RWPE1 (cell line): ENCODE data around the gene DEXI.

Source experiments
- CTCF ChIA-PET: fragments of 350-600 bp; sonication (Branson Sonifier 250); formaldehyde crosslinking; extraction: SDS; loops from one replicate; lab custom pipeline; 2021; lab: Yijun Ruan, JAX
- POLR2A ChIA-PET: fragments of 400-600 bp; formaldehyde crosslinking; extraction: SDS; loops from one replicate; lab custom pipeline; 2020; ENCODE audit warnings: antibody characterized with exemption; ENCODE audit not compliant: low non-redundant PET; lab: Yijun Ruan, JAX
- DNase-seq: peaks from one replicate; pipeline ENCODE4 v3.0.0; 2012; ENCODE audit warnings: low spot score
- H3K27ac ChIP-seq: fragments of 450-650 bp; 2 replicates; pipeline ENCODE4 v1.5.1; 2017
- CTCF ChIP-seq: fragments of 450-650 bp; conservative IDR thresholded peaks from 2 replicates; pipeline ENCODE4 v1.5.1; 2017; ENCODE audit warnings: low read depth, mild to moderate bottlenecking

Gene DEXI

GRCh38 chr16:10918294-10919002, 23.8 kb downstream of the DEXI start:
- DNase-seq = peak; percentile 76
- TF ChIP-seq CTCF = peak; percentile 95
- H3K27ac ChIP-seq = no peak overlapping the region
- POLR2A ChIA-PET = no interaction called here
- CTCF ChIA-PET = interaction anchor here (0.5 to 2.3 kb wide), 34 partner anchors 9 to 1349 kb away, joined by 3 to 17 read pairs (median 4); partner anchors contain the start of gene NUBP1

GRCh38 chr16:10916534-10916933, 25.7 kb downstream of the DEXI start:
- POLR2A ChIA-PET = interaction anchor here (0.7 kb wide), 1 partner anchor 167 kb away, joined by 3 read pairs; no protein-coding TSS in a partner anchor
- no peak overlapping the region for H3K27ac ChIP-seq
- CTCF ChIA-PET = no interaction called here
- DNase-seq = no peak
- no peak for TF ChIP-seq CTCF

GRCh38 chr16:10911267-10911666, 31.0 kb downstream of the DEXI start:
- H3K27ac ChIP-seq = no peak overlapping the region
- CTCF ChIA-PET = interaction anchor here (0.6 to 2.9 kb wide), 2 partner anchors 8 to 396 kb away, joined by 5 to 17 read pairs; no protein-coding TSS in a partner anchor
- DNase-seq = no peak
- no peak for TF ChIP-seq CTCF
- POLR2A ChIA-PET = no interaction called here

GRCh38 chr16:10907757-10908045, 34.6 kb downstream of the DEXI start:
- POLR2A ChIA-PET = no interaction called here
- DNase-seq = no peak
- CTCF ChIA-PET = no interaction called here
- TF ChIP-seq CTCF = no peak
- no peak overlapping the region for H3K27ac ChIP-seq

GRCh38 chr16:10906914-10907756, 35.1 kb downstream of the DEXI start:
- DNase-seq = no peak
- POLR2A ChIA-PET = no interaction called here
- H3K27ac ChIP-seq = no peak overlapping the region
- no peak for TF ChIP-seq CTCF
- CTCF ChIA-PET = interaction anchor here (0.5 to 2.5 kb wide), 3 partner anchors 11 to 347 kb away, joined by 3 to 10 read pairs (median 5); no protein-coding TSS in a partner anchor

- no peak for TF ChIP-seq CTCF
- H3K27ac ChIP-seq = no peak overlapping the region
- ChIA-PET POLR2A (no interaction called here), CTCF (interaction anchor here (0.7 to 2.5 kb wide), 2 partner anchors 12 to 23 kb away, joined by 5 to 10 read pairs; no protein-coding TSS in a partner anchor)
- DNase-seq = no peak
Measured at GRCh38 chr16:10906482-10906881, 35.8 kb downstream of the DEXI start.
